ENCODE measurements around the gene SNX30. TPM values are rescaled to one million over a fixed set of nuclear protein-coding genes. Genes with fewer than 3 reads are reported as not detected.

Gene SNX30
- polyA plus RNA-seq, 3 donors from 2014 or later, result 1.1 to 3.1 (median 2.1) TPM

DNA sequence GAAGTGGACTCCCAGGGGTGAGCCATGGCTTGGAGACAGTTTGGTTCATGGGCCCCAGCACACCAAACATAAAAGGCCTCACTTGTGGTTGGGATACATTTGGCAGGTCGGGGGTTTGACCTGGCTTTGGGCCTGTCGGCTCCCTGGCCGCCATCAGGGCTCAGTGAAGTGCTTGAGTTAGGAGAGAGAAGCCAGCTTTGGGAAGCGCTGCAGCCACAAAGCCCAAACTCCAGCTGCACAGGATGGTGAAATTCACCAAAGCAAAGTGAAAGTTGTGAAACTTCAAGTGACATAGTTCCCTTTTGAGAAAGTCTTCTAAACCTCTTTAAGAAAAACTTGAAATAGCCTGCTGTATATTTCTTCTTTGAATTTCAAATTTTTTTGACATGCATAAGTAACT, 112.7 kb downstream of the SNX30 start:
- Mint-ChIP-seq H3K4me1 (peaks cover 16 to 18% of the 10 kb centered on the region in 2 donors), H3K4me3 (no peak overlapping the region), H3K27me3 (ENCODE audit: low read depth in 3 of 3) (peaks cover 0 to 3% (median 0%) of the 10 kb centered on the region in 3 donors), H3K36me3 (peaks cover 0 to 15% (median 4%) of the 10 kb centered on the region in 3 donors), H3K9me3 (no peaks in the 10 kb centered on the region), H3K27ac (no peak overlapping the region)
- no peak for DNase-seq

- Mint-ChIP-seq H3K36me3 (peaks cover 4 to 16% (median 9%) of the 10 kb centered on the region in 3 donors), H3K27ac (peak overlapping the region in 1 of 6 donors; percentile 69), H3K27me3 (ENCODE audit: low read depth in 3 of 3) (peaks cover 0 to 3% (median 0%) of the 10 kb centered on the region in 3 donors), H3K4me1 (peaks cover 16 to 18% of the 10 kb centered on the region in 2 donors), H3K4me3 (no peak overlapping the region), H3K9me3 (no peaks in the 10 kb centered on the region)
- no peak for DNase-seq
These were observed 113.2 kb downstream of the SNX30 start for GRCh38 chr9:112863746-112864145.

DNA sequence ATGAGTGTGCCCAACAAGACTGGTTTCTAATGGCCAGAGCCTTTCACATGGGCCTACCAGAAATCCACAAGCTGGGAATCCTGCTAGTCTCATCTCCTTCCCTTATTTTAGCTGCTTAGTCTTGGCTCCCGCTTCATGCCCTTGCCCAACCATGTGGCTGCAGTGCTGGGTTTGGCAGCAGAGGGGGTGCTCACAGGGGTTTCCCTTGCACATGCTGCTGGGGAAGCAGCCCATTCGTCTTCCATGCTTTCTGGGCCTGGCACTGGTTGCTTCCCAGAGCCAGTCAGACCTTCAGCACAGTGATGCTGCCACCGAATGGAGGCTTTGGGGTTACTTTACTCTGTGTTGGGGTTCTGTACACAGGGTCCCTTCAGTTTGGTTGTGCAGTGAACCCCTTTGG, 113.8 kb downstream of the SNX30 start:
- H3K27ac Mint-ChIP-seq, result no peak overlapping the region
- peaks cover 16 to 18% of the 10 kb centered on the region in 2 donors for H3K4me1 Mint-ChIP-seq
- peaks cover 0 to 3% (median 0%) of the 10 kb centered on the region in 3 donors for H3K27me3 Mint-ChIP-seq (ENCODE audit: low read depth in 3 of 3)
- no peaks in the 10 kb centered on the region for H3K9me3 Mint-ChIP-seq
- H3K36me3 Mint-ChIP-seq, result peaks cover 7 to 15% (median 11%) of the 10 kb centered on the region in 3 donors
- H3K4me3 Mint-ChIP-seq, result no peak overlapping the region
- DNase-seq, result no peak

GRCh38 chr9:112864982-112865381, 114.4 kb downstream of the SNX30 start:
- Mint-ChIP-seq H3K27ac (no peak overlapping the region), H3K27me3 (ENCODE audit: low read depth in 3 of 3) (peaks cover 0 to 3% (median 0%) of the 10 kb centered on the region in 3 donors), H3K4me3 (no peak overlapping the region), H3K36me3 (peaks cover 12 to 19% (median 17%) of the 10 kb centered on the region in 3 donors), H3K4me1 (peaks cover 16 to 18% of the 10 kb centered on the region in 2 donors), H3K9me3 (no peaks in the 10 kb centered on the region)
- DNase-seq, result no peak

GRCh38 chr9:112866662-112867274, 116.2 kb downstream of the SNX30 start:
- Mint-ChIP-seq H3K4me3 (no peak overlapping the region), H3K27ac (no peak overlapping the region), H3K9me3 (no peaks in the 10 kb centered on the region), H3K27me3 (ENCODE audit: low read depth in 3 of 3) (peaks cover 0 to 1% (median 0%) of the 10 kb centered on the region in 3 donors), H3K36me3 (peaks cover 19 to 27% (median 25%) of the 10 kb centered on the region in 3 donors), H3K4me1 (peaks cover 13 to 14% of the 10 kb centered on the region in 2 donors)
- DNase-seq, result no peak

DNA sequence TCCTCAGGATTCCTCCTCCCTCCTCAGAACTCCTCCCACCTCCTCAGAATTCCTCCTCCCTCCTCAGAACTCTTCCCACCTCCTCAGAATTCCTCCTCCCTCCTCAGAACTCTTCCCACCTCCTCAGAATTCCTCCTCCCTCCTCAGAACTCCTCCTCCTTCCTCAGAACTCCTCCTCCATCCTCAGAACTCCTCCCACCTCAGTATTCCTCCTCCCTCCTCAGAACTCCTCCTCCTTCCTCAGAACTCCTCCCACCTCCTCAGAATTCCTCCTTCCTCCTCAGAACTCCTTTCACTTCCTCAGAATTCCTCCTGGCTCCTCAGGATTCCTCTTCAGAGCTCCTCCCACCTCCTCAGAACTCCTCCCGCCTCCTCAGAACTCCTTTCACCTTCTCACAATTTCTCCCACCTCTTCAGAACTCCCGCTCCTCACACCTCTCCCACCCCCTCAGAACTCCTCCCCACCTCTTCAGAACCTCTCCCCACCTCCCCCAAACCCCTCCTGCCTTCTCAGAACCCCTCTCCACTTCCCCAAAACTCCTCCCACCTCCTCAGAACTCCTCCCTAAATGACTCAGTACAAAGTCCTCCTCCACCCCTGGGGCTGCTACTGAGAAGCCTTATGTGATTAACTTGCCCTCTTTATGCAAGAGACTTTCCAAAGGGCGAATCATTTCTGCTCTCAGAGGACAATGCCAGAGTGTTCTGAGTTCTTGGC, 116.9 kb downstream of the SNX30 start:
- Mint-ChIP-seq H3K27ac (no peak overlapping the region), H3K4me1 (peaks cover 8 to 12% of the 10 kb centered on the region in 2 donors), H3K9me3 (no peaks in the 10 kb centered on the region), H3K4me3 (no peak overlapping the region), H3K27me3 (ENCODE audit: low read depth in 3 of 3) (peaks cover 0 to 1% (median 0%) of the 10 kb centered on the region in 3 donors), H3K36me3 (peaks cover 25 to 32% (median 25%) of the 10 kb centered on the region in 3 donors)
- no peak for DNase-seq

DNA sequence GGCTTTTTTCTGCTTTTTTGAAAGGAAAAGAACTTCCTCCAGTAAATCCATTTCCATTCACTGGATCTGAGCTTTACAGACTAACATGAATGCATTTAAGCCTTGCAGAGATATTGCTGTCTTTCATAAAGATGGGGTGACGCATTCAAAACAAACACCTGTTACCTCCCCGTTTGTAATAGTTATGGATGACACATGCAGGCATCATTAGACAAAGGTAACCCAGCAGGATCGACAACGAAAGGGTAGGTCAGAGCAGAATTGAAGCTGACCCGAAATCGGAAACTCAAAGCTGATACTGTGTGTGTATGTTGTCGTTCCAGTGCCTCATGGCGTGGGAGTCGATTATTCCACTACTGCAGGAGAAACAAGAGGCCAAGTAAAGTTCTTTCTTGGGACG, 117.9 kb downstream of the SNX30 start:
- Mint-ChIP-seq H3K36me3 (peaks cover 25 to 32% (median 25%) of the 10 kb centered on the region in 3 donors), H3K9me3 (no peaks in the 10 kb centered on the region), H3K4me3 (no peak overlapping the region), H3K27me3 (ENCODE audit: low read depth in 3 of 3) (peaks cover 0 to under 1% (median 0%) of the 10 kb centered on the region in 3 donors), H3K4me1 (peaks cover 1 to 4% of the 10 kb centered on the region in 2 donors), H3K27ac (no peak overlapping the region)
- DNase-seq, result no peak

DNA sequence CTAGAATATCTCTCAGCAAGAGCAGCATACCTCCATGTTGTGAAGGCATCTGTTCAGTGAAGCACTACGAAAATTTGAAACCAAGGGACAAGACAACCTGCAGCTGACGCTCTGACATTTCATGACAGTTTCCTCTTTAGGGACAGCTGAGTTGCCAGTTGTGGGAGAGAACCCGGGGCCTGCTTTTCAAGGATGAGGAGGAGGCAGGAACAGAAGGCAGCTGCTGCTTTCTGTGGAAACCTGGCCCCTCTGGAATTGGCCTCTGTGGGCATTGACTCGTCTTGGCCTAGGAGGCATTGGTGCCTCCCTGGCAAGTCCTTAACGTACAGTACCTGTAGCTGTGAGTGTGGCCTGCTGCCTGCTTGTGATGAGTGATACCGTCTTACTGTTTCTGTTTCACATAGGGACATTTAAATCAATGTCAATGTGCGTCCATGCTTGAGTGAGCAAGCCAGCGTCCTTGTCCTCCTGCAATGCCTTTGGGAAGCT, 118.5 kb downstream of the SNX30 start:
- no peaks in the 10 kb centered on the region for H3K4me1 Mint-ChIP-seq

GRCh38 chr9:112869917-112870316, 119.4 kb downstream of the SNX30 start:
- Mint-ChIP-seq H3K9me3 (no peaks in the 10 kb centered on the region), H3K4me3 (no peak overlapping the region), H3K4me1 (no peaks in the 10 kb centered on the region), H3K27me3 (ENCODE audit: low read depth in 3 of 3) (no peaks in the 10 kb centered on the region), H3K36me3 (peaks cover 25 to 35% (median 26%) of the 10 kb centered on the region in 3 donors), H3K27ac (no peak overlapping the region)
- no peak for DNase-seq

More for the DNA sequence above, 118.5 kb downstream of the SNX30 start:
- no peaks in the 10 kb centered on the region for H3K27me3 Mint-ChIP-seq (ENCODE audit: low read depth in 3 of 3)
- no peak for DNase-seq
- H3K27ac Mint-ChIP-seq, result no peak overlapping the region
- peaks cover 21 to 32% (median 25%) of the 10 kb centered on the region in 3 donors for H3K36me3 Mint-ChIP-seq
- H3K9me3 Mint-ChIP-seq, result no peaks in the 10 kb centered on the region
- no peak overlapping the region for H3K4me3 Mint-ChIP-seq

- Mint-ChIP-seq H3K4me1 (no peaks in the 10 kb centered on the region), H3K27ac (no peak overlapping the region), H3K4me3 (no peak overlapping the region), H3K27me3 (ENCODE audit: low read depth in 3 of 3) (no peaks in the 10 kb centered on the region), H3K9me3 (no peaks in the 10 kb centered on the region), H3K36me3 (peaks cover 26 to 35% (median 28%) of the 10 kb centered on the region in 3 donors)
- DNase-seq, result no peak
These were observed 120.0 kb downstream of the SNX30 start for GRCh38 chr9:112870556-112870955.

GRCh38 chr9:112872019-112872418, 121.5 kb downstream of the SNX30 start:
- no peaks in the 10 kb centered on the region for H3K4me1 Mint-ChIP-seq
- peaks cover 33 to 47% (median 35%) of the 10 kb centered on the region in 3 donors for H3K36me3 Mint-ChIP-seq
- H3K9me3 Mint-ChIP-seq, result no peaks in the 10 kb centered on the region
- H3K4me3 Mint-ChIP-seq, result no peak overlapping the region
- H3K27me3 Mint-ChIP-seq (ENCODE audit: low read depth in 3 of 3), result no peaks in the 10 kb centered on the region
- H3K27ac Mint-ChIP-seq, result no peak overlapping the region
- no peak for DNase-seq

DNA sequence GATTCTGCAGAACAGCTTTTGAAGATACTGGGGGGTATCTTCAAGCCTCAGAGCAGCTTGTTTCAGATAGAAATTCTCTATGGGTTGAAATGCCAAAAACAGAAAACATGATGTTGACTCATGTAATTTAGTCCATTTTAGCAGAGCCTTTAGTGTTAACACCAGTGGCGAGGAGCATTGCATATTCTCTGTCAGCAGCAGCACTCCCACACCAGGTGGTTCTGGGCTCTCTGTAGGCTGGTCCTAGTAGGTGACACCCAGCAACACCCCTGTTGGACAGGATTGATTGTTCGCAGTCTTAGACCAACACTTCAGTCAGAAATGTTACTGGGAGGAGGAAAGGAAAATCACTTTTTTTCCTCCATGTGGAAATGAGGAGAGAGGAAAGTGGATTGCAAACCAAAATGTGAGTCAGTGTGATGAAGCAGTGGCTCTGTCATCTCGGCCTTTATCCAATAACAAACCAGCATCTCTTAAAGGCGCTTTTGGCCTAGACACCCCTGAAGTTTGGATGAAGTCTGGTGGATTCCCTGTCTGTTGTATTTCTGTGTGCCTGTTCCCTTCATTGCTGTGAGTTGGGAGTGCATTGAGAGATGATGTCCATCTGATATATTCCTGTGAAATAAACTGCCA, 123.3 kb downstream of the SNX30 start:
- Mint-ChIP-seq H3K4me1 (no peaks in the 10 kb centered on the region), H3K9me3 (no peaks in the 10 kb centered on the region), H3K27ac (no peak overlapping the region), H3K27me3 (ENCODE audit: low read depth in 3 of 3) (no peaks in the 10 kb centered on the region), H3K36me3 (peaks cover 33 to 48% (median 36%) of the 10 kb centered on the region in 3 donors), H3K4me3 (no peak overlapping the region)
- no peak for DNase-seq

- peaks cover 26 to 36% (median 36%) of the 10 kb centered on the region in 3 donors for H3K36me3 Mint-ChIP-seq
- H3K4me1 Mint-ChIP-seq, result no peaks in the 10 kb centered on the region
- no peak overlapping the region for H3K27ac Mint-ChIP-seq
These were observed 128.2 kb downstream of the SNX30 start for GRCh38 chr9:112878752-112879151.

DNA sequence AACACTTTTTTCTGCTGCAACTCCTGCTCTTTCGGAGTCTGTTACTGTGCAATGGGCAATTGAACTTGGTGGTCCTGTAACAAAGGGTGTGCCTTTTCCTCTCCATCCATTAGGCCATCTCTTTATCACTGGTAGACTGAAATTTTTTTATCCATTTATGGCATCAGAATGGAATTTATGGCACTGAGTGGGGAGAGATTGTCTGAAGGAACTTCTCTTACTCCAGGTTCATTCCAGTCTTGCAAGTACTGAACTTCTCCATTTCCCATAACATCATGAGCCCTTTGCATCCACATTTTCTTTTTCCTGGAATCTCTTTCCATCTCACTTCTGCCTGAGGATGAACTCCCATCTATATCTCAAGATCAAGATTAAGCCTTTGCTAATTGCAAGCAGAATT, 130.1 kb downstream of the SNX30 start:
- DNase-seq, result no peak
- Mint-ChIP-seq H3K36me3 (peaks cover 23 to 33% (median 31%) of the 10 kb centered on the region in 3 donors), H3K9me3 (peaks cover 0 to 2% (median 0%) of the 10 kb centered on the region in 6 donors), H3K4me1 (no peaks in the 10 kb centered on the region), H3K27me3 (ENCODE audit: low read depth in 3 of 3) (peaks cover 0 to 2% (median 0%) of the 10 kb centered on the region in 3 donors), H3K27ac (no peak overlapping the region), H3K4me3 (no peak overlapping the region)

More at GRCh38 chr9:112878752-112879151, 128.2 kb downstream of the SNX30 start:
- H3K4me3 Mint-ChIP-seq, result no peak overlapping the region
- peaks cover 0 to 2% (median 0%) of the 10 kb centered on the region in 6 donors for H3K9me3 Mint-ChIP-seq
- H3K27me3 Mint-ChIP-seq (ENCODE audit: low read depth in 3 of 3), result no peaks in the 10 kb centered on the region
- no peak for DNase-seq
